Right lobe of liver (tissue), 4 donors: ENCODE data around the gene NOTUM.

Source experiments
- POLR2A ChIP-seq: fragments of 450-650 bp; IDR thresholded peaks from one replicate; pipeline ENCODE4 v1.6.1; 2017; ENCODE audit warnings: antibody characterized with exemption, mild to moderate bottlenecking
- TF ChIP-seq, protein P1 (sequence below), 4 donors: fragments of 200-600 bp in 3 of 4; fragments of 450-650 bp in 1 of 4; IDR thresholded peaks; one replicate each; pipeline versions ENCODE4 v1.5.1 to v1.8.0; 2016 to 2022; ENCODE audit warnings: antibody characterized with exemption in 4 of 4, mild to moderate bottlenecking in 2 of 4
- donor health status: DM: no; HTN: no; CAD: no.
- donor health status: DM: no; HTN: no; CAD: no.
- donor health status: DM: no; HTN: yes; CAD: no.

DNA sequence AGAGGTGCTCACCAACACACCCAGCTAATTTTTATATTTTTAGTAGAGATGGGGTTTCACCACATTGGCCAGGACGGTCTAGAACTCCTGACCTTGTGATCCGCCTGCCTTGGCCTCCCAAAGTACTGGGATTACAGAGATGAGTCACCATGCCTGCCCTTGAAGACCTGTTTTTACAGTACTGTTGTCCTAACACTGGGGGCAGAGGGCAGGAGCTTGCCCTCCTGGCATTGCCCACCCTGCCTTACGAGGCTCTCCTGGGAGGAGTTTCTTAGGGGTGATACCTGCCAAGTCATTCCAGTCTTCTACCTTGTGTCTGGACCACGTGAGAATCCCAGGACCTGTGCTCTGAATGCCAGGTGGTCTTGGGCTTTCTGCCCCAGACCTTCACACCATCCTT is 19.1 kb upstream of the NOTUM start:
- TF ChIP-seq POLR2A, result no peak
- TF ChIP-seq, protein P1, sequence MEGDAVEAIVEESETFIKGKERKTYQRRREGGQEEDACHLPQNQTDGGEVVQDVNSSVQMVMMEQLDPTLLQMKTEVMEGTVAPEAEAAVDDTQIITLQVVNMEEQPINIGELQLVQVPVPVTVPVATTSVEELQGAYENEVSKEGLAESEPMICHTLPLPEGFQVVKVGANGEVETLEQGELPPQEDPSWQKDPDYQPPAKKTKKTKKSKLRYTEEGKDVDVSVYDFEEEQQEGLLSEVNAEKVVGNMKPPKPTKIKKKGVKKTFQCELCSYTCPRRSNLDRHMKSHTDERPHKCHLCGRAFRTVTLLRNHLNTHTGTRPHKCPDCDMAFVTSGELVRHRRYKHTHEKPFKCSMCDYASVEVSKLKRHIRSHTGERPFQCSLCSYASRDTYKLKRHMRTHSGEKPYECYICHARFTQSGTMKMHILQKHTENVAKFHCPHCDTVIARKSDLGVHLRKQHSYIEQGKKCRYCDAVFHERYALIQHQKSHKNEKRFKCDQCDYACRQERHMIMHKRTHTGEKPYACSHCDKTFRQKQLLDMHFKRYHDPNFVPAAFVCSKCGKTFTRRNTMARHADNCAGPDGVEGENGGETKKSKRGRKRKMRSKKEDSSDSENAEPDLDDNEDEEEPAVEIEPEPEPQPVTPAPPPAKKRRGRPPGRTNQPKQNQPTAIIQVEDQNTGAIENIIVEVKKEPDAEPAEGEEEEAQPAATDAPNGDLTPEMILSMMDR (IDR thresholded peaks at IDR 0.05), result no peak
